ENCODE results near the gene BRINP3.

The BRINP3 gene

DNA sequence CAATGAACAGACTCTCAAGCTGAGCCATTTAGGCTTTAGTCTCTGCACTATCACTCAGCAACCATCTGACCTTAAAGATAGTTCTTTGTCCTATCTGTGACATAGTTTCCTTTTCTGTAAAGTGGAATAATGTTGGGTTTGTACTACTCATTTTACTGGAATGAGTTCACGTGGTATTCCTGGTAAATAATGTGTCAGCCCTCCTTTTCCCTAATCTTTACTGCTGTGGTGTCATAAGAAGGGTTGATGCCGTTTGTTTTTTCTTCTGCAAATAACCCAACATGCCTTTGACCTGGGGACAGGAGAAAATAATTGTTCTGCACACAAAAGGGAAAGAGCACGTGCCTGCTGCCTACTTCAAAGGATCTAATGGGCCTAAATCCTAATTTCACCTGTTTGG lies 297.8 kb downstream of the BRINP3 start:
- no peak overlapping the region for H3K27ac ChIP-seq (ENCODE audit: low read depth, low read length)
- no peak overlapping the region for H3K4me3 ChIP-seq (ENCODE audit: low read depth in 1 of 2, low read length in 2 of 2)
- H3K4me1 ChIP-seq (ENCODE audit: insufficient read depth, low read length) = peaks cover 5% of the 10 kb centered on the region

GRCh38 chr1:190178827-190179226 lies 298.8 kb downstream of the BRINP3 start:
- Histone ChIP-seq H3K27me3 (ENCODE audit: control insufficient read depth in 1 of 2, insufficient read depth in 2 of 2, low read length in 2 of 2) (no peaks in the 10 kb centered on the region), H3K9me3 (ENCODE audit: low read length) (no peaks in the 10 kb centered on the region), H3K9ac (ENCODE audit: low read length) (no peak overlapping the region), H3K36me3 (ENCODE audit: insufficient read depth, low read length) (no peaks in the 10 kb centered on the region), H3K4me3 (ENCODE audit: low read depth in 1 of 2, low read length in 2 of 2) (no peak overlapping the region), H3K4me1 (ENCODE audit: insufficient read depth, low read length) (peaks cover 7% of the 10 kb centered on the region), H3K27ac (ENCODE audit: low read depth, low read length) (no peak overlapping the region)

More for the DNA sequence above, 297.8 kb downstream of the BRINP3 start:
- H3K27me3 ChIP-seq (ENCODE audit: control insufficient read depth in 1 of 2, insufficient read depth in 2 of 2, low read length in 2 of 2) = no peaks in the 10 kb centered on the region
- no peaks in the 10 kb centered on the region for H3K36me3 ChIP-seq (ENCODE audit: insufficient read depth, low read length)
- no peaks in the 10 kb centered on the region for H3K9me3 ChIP-seq (ENCODE audit: low read length)
- no peak overlapping the region for H3K9ac ChIP-seq (ENCODE audit: low read length)

DNA sequence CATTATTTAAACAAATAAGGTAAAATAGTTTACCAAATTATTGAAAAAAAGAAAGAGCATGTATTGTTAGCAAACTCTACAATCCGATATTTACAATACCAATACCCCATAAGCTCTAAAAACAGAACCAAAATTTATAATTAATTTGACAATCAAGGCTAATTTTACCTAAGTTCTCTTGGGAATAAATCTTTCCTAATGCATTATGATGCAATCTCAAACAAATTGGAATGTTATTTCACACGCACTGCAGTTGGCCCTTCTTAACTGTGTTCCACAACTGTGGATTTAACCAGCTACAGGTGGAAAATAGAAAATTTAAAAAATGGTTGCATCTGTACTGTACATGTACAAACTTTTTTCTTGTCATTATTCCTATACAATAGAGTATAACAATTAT lies 300.1 kb downstream of the BRINP3 start:
- Histone ChIP-seq H3K9me3 (ENCODE audit: low read length) (no peaks in the 10 kb centered on the region), H3K27me3 (ENCODE audit: control insufficient read depth in 1 of 2, insufficient read depth in 2 of 2, low read length in 2 of 2) (no peaks in the 10 kb centered on the region), H3K27ac (ENCODE audit: low read depth, low read length) (no peak overlapping the region), H3K9ac (ENCODE audit: low read length) (no peak overlapping the region), H3K36me3 (ENCODE audit: insufficient read depth, low read length) (no peaks in the 10 kb centered on the region), H3K4me1 (ENCODE audit: insufficient read depth, low read length) (peaks cover 7% of the 10 kb centered on the region), H3K4me3 (ENCODE audit: low read depth in 1 of 2, low read length in 2 of 2) (no peak overlapping the region)

GRCh38 chr1:190176776-190177175 lies 300.9 kb downstream of the BRINP3 start:
- Histone ChIP-seq H3K9ac (ENCODE audit: low read length) (no peak overlapping the region), H3K4me3 (ENCODE audit: low read depth in 1 of 2, low read length in 2 of 2) (no peak overlapping the region), H3K27ac (ENCODE audit: low read depth, low read length) (no peak overlapping the region), H3K36me3 (ENCODE audit: insufficient read depth, low read length) (no peaks in the 10 kb centered on the region), H3K27me3 (ENCODE audit: control insufficient read depth in 1 of 2, insufficient read depth in 2 of 2, low read length in 2 of 2) (no peaks in the 10 kb centered on the region), H3K4me1 (ENCODE audit: insufficient read depth, low read length) (peaks cover 7% of the 10 kb centered on the region), H3K9me3 (ENCODE audit: low read length) (no peaks in the 10 kb centered on the region)

GRCh38 chr1:190175320-190175719 lies 302.3 kb downstream of the BRINP3 start:
- H3K4me3 ChIP-seq (ENCODE audit: low read depth in 1 of 2, low read length in 2 of 2) = no peak overlapping the region
- no peaks in the 10 kb centered on the region for H3K27me3 ChIP-seq (ENCODE audit: control insufficient read depth in 1 of 2, insufficient read depth in 2 of 2, low read length in 2 of 2)
- H3K27ac ChIP-seq (ENCODE audit: low read depth, low read length) = no peak overlapping the region
- H3K36me3 ChIP-seq (ENCODE audit: insufficient read depth, low read length) = no peaks in the 10 kb centered on the region
- peaks cover 7% of the 10 kb centered on the region for H3K4me1 ChIP-seq (ENCODE audit: insufficient read depth, low read length)
- no peaks in the 10 kb centered on the region for H3K9me3 ChIP-seq (ENCODE audit: low read length)
- no peak overlapping the region for H3K9ac ChIP-seq (ENCODE audit: low read length)

DNA sequence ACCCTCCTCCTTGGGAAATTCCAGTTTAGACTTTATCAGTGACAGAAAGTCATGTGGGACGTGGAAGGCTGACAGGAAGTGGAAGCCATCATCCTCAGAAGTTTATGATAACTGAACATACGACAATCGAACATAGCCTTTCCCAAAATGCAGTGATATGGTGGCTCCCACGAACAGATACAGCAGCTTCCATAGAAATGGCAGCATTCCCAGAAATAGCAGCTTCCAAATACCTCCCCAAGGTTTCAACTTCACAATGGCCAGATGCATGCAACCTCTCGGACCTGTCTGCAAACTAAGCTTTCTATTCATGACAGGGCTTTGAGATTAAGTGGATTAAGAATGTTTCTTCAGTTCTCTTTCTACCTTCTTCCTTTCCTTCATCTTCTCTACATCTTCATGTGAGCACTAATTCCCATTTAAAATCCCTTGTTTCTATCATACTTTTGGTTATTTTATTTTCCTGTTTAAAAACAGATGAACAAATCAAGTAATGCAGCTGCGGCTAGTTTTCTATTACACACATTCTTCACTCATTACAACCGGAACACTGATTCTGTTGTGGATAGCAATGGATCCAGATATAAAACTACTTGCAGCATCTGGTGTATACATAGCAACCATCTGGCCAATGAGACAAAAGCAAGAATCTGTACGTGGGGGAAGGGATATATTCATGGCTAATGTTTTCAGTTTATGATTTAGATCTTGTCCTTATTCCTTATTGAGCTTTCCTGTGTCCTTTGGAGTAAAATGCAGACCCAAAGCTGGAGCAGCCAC lies 304.8 kb downstream of the BRINP3 start:
- no peaks in the 10 kb centered on the region for H3K27me3 ChIP-seq (ENCODE audit: control insufficient read depth in 1 of 2, insufficient read depth in 2 of 2, low read length in 2 of 2)
- no peaks in the 10 kb centered on the region for H3K9me3 ChIP-seq (ENCODE audit: low read length)
- no peak overlapping the region for H3K4me3 ChIP-seq (ENCODE audit: low read depth in 1 of 2, low read length in 2 of 2)
- H3K27ac ChIP-seq (ENCODE audit: low read depth, low read length) = no peak overlapping the region
- no peaks in the 10 kb centered on the region for H3K36me3 ChIP-seq (ENCODE audit: insufficient read depth, low read length)
- H3K9ac ChIP-seq (ENCODE audit: low read length) = no peak overlapping the region
- H3K4me1 ChIP-seq (ENCODE audit: insufficient read depth, low read length) = peaks cover 7% of the 10 kb centered on the region

- no peak overlapping the region for H3K9ac ChIP-seq (ENCODE audit: low read length)
- H3K36me3 ChIP-seq (ENCODE audit: insufficient read depth, low read length) = no peaks in the 10 kb centered on the region
- peaks cover 7% of the 10 kb centered on the region for H3K4me1 ChIP-seq (ENCODE audit: insufficient read depth, low read length)
- no peak overlapping the region for H3K27ac ChIP-seq (ENCODE audit: low read depth, low read length)
- H3K9me3 ChIP-seq (ENCODE audit: low read length) = no peaks in the 10 kb centered on the region
- no peak overlapping the region for H3K4me3 ChIP-seq (ENCODE audit: low read depth in 1 of 2, low read length in 2 of 2)
- no peaks in the 10 kb centered on the region for H3K27me3 ChIP-seq (ENCODE audit: control insufficient read depth in 1 of 2, insufficient read depth in 2 of 2, low read length in 2 of 2)
Measured at GRCh38 chr1:190170321-190170720, 307.3 kb downstream of the BRINP3 start.

DNA sequence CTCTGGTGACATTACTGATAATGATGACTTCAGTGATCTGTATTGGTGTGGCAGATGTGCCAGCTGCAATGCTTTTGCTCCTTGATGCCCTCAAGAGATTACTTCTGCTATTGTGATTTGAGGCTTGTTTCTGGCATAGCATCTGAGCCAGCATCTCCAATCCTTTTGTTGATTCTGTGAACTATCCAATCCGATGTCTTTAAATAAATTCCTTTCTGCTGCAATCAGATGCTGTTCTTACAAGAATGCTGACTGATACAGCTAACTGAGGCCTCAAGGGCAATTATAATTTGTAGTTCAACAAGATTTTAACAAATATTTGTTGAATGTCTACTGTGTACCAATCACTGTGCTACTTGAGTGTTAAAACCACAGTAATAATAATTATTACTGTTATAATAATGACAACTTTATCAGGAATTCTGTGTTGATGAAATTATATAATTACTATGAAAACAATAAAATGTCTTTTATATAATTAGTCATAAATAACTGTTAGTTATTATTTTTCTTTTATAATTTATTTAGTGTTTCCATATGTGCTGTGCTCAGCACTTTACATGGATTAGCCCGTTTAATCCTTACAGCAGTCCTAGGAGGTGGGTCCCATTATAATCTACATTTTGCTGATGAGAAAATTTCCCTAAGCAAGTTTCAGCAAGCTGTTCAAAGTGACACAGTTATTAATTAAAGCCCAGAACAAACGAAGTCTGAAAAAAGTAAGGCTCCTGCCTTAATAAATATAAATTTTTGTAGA lies 308.2 kb downstream of the BRINP3 start:
- Histone ChIP-seq H3K36me3 (ENCODE audit: insufficient read depth, low read length) (no peaks in the 10 kb centered on the region), H3K4me1 (ENCODE audit: insufficient read depth, low read length) (no peaks in the 10 kb centered on the region), H3K9ac (ENCODE audit: low read length) (no peak overlapping the region), H3K27me3 (ENCODE audit: control insufficient read depth in 1 of 2, insufficient read depth in 2 of 2, low read length in 2 of 2) (no peaks in the 10 kb centered on the region), H3K9me3 (ENCODE audit: low read length) (no peaks in the 10 kb centered on the region), H3K4me3 (ENCODE audit: low read depth in 1 of 2, low read length in 2 of 2) (no peak overlapping the region), H3K27ac (ENCODE audit: low read depth, low read length) (no peak overlapping the region)

DNA sequence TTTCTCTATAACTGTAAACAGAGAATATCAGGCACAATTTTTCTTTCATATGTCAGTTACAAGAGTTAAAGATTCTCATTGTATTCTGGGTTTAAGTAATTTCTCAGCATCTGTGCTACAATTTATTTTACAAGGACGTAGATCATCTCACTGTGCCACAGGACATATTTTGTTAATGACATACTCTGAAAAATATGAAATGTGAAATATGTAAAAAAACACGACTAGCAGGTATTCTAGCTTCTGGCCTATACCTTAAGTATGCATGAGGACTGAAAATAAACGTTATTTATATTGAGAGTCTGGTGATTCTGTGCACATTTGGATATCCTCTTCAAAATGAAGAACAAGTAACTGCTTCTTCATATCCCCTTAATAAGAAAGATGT lies 308.8 kb downstream of the BRINP3 start:
- H3K9ac ChIP-seq (ENCODE audit: low read length) = no peak overlapping the region
- no peaks in the 10 kb centered on the region for H3K4me1 ChIP-seq (ENCODE audit: insufficient read depth, low read length)
- H3K36me3 ChIP-seq (ENCODE audit: insufficient read depth, low read length) = no peaks in the 10 kb centered on the region
- H3K27me3 ChIP-seq (ENCODE audit: control insufficient read depth in 1 of 2, insufficient read depth in 2 of 2, low read length in 2 of 2) = no peaks in the 10 kb centered on the region
- no peak overlapping the region for H3K4me3 ChIP-seq (ENCODE audit: low read depth in 1 of 2, low read length in 2 of 2)
- H3K27ac ChIP-seq (ENCODE audit: low read depth, low read length) = no peak overlapping the region
- H3K9me3 ChIP-seq (ENCODE audit: low read length) = no peaks in the 10 kb centered on the region

DNA sequence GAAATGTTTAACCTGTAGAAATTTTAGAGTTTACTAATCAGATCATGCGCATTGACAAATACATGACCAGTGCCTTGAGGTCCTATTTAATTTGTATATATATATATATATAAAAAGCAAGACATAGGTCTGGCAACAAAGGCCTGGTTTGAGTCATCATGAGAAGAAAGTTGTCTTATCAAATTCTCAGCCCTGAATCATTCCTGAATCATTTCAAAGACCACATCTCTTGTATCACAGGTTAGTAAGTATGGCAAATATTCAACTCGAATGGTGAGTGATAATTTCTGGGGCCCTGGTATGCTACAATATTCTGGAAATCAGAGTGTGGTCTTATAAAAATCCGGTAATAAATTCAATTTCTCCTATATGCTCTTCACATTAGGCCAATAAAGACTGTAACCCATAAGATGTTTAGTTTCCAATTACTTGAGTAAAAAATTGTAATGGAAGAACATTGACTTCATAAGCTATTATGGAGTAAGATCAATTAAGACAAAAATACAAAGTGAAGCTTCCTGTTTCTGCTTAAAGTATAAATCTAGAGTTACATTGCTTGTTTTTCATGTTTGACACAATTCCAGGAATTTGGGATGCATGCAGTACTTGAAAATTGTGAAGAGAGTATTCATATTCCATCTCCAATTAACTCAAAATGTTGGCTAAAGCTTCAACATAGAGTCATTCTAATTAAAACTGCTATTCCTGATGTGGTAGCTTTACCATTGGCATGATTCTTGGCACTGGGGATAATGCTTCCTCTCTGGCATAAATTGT lies 309.4 kb downstream of the BRINP3 start:
- H3K9me3 ChIP-seq (ENCODE audit: low read length) = no peaks in the 10 kb centered on the region
- H3K36me3 ChIP-seq (ENCODE audit: insufficient read depth, low read length) = no peaks in the 10 kb centered on the region
- no peaks in the 10 kb centered on the region for H3K4me1 ChIP-seq (ENCODE audit: insufficient read depth, low read length)
- H3K27ac ChIP-seq (ENCODE audit: low read depth, low read length) = no peak overlapping the region
- H3K4me3 ChIP-seq (ENCODE audit: low read depth in 1 of 2, low read length in 2 of 2) = no peak overlapping the region
- H3K27me3 ChIP-seq (ENCODE audit: control insufficient read depth in 1 of 2, insufficient read depth in 2 of 2, low read length in 2 of 2) = no peaks in the 10 kb centered on the region
- H3K9ac ChIP-seq (ENCODE audit: low read length) = no peak overlapping the region

DNA sequence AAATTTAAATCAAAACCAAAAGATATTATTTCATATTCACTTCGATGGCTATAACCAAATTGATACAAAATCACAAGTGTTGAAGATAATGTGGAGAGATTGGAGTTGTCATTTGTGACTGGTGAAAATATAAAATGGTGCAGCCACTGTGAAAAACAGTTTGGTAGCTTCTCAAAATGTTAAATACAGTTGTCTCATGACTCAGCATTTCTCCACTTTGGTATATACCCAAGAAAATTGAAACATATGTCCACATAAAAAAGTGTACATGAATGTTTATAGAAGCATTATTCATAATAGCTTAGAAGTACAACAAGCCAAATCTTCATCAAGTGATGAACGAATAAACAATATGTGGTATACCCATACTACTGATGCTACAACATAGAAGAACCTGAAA lies 318.5 kb downstream of the BRINP3 start:
- no peaks in the 10 kb centered on the region for H3K27me3 ChIP-seq (ENCODE audit: control insufficient read depth in 1 of 2, insufficient read depth in 2 of 2, low read length in 2 of 2)
- H3K36me3 ChIP-seq (ENCODE audit: insufficient read depth, low read length) = no peaks in the 10 kb centered on the region
- H3K4me3 ChIP-seq (ENCODE audit: low read depth in 1 of 2, low read length in 2 of 2) = no peak overlapping the region
- H3K9me3 ChIP-seq (ENCODE audit: low read length) = no peaks in the 10 kb centered on the region
- H3K9ac ChIP-seq (ENCODE audit: low read length) = no peak overlapping the region
- H3K4me1 ChIP-seq (ENCODE audit: insufficient read depth, low read length) = no peaks in the 10 kb centered on the region
- no peak overlapping the region for H3K27ac ChIP-seq (ENCODE audit: low read depth, low read length)

Data from muscle layer of colon (tissue), 2 donors.